Stimulated activated CD8-positive, alpha-beta memory T cell treated with anti-CD3 and anti-CD28 coated beads, Interleukin-15, amount 100 ng/mL, for 24 hours (primary cell): ENCODE measurements around the gene ELF1.

Experiments
- DNase-seq: peaks from one replicate; pipeline ENCODE4 v3.0.0-alpha.2; 2020; ENCODE audit warnings: low read depth

The ELF1 gene

DNA sequence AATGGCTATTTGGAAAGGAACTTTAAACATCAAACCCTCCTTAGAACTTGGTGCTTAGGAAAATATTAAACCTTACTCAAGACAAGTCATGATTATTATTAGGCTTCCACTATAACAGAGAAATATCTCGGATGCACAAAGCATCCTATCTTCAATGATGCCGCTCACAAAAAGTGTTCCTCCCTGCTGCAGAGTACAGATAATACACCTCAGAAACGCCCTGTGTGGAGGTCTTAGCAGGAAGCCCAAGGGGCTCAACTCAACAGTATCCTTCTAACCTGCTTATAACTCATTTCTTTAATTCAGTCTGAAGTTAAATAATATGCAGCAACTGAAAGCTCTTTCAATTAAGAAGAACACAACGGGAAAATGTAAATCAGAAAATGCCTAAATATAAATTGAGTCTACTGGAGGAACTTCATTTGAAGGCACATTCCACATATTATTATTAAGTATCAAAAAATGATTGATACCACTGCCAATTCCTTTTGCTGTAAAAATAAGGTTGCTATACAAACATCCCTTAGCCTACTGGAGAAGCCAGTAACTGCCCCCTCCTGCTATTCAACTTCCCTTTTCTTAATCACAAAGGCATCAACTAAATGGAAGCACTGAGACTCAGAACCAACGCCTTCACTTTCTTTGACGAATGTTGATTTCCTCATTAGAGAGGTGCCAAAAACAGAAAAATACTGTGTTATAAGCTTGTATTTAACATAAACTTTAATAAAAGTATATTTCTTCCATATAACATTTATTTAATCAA, 12.0 kb downstream of the ELF1 start:
- no peak for DNase-seq

GRCh38 chr13:41006306-41006705, 12.8 kb downstream of the ELF1 start:
- DNase-seq: no peak

GRCh38 chr13:41005704-41006103, 13.4 kb downstream of the ELF1 start:
- DNase-seq: no peak

DNA sequence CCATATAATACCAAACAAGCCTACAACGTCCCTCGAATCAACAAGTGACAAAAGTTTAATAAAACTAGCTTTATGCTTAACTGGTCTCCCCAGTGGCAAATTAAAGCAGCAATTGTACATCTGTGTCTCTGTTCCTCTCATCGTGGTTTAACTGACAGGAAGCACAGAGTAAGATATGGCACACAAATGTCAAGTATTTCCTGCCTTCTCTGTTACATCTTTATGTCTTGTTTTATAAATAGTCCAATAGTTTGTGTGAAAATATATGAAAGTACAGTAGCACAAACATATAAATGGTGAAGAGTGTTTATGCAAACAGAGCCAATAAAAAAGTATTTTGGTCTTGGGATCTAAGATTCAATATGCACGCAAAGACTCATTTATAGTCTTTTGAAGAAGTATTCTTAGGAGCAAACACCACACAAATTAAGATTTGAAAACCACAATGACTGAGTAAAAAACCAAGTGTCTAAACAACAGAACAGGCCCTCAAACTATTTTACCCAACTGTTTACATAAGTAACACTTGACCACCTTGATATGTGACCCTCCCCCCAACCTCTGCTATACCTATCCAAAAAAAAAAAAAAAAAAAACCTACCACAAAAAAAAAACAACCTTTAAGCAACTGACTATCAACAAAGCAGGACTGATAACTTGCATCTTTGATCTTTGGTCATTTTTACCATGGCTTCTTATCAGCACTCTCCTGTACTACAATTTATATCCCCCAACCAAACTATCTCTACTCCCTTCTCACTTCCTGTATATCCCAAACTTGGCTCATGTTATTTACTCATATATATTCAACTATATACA, 14.0 kb downstream of the ELF1 start:
- DNase-seq: no peak

GRCh38 chr13:41002606-41003005, 16.5 kb downstream of the ELF1 start:
- no peak for DNase-seq

- no peak for DNase-seq
These were observed 17.4 kb downstream of the ELF1 start for GRCh38 chr13:41001695-41002094.

DNA sequence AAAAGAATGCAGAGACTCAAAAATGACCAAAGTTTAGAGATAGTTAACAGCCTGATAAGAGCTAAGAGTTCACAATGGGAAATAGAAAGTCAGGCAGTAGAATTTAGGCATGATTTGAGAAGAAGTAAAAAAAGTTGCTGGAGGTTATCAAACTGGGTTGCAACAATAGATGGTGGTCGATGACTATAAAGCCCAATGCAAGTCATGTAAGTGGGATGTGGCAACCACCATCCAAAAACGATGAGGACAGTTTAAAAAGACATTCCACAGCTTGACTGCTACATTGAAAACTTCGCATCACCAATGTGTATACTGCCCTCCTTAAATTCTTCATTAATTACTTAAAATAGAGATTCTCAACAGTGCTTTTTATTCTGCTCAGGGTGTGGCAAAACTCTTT, 19.7 kb downstream of the ELF1 start:
- no peak for DNase-seq

DNA sequence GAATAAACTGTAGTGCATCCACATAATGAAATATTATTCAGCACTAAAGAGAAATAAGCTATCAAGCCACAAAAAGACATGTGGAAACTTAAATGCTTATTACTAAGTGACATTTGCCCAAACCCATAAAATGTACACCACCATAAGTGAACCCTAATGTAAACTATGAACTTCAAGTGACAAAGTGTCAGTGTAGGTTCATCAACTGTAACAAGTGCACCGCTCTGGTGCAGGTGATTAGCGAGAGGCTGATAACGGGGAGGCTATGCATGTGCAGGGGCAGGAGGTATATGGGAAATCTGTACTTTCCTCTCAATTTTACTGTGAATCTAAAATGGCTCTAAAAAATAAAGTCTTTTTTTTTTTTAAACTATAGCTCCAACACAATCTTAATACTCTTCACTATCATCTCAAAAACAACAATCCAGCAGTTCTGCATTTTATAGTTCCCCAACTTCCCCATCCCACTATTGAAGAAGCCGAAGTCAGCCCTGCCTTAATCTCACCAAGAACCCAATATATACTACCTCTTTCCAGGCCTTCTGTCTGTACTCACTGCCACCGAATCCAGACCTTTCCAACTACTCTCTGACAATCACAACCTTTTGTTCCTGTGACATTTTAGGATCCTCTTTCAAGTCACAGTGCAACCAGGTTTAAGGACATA, 22.6 kb downstream of the ELF1 start:
- no peak for DNase-seq

GRCh38 chr13:40995997-40996396, 23.1 kb downstream of the ELF1 start:
- no peak for DNase-seq

GRCh38 chr13:40994581-40995230, 24.4 kb downstream of the ELF1 start:
- DNase-seq: no peak

- DNase-seq: no peak
These were observed 25.1 kb downstream of the ELF1 start for GRCh38 chr13:40993987-40994386.

DNA sequence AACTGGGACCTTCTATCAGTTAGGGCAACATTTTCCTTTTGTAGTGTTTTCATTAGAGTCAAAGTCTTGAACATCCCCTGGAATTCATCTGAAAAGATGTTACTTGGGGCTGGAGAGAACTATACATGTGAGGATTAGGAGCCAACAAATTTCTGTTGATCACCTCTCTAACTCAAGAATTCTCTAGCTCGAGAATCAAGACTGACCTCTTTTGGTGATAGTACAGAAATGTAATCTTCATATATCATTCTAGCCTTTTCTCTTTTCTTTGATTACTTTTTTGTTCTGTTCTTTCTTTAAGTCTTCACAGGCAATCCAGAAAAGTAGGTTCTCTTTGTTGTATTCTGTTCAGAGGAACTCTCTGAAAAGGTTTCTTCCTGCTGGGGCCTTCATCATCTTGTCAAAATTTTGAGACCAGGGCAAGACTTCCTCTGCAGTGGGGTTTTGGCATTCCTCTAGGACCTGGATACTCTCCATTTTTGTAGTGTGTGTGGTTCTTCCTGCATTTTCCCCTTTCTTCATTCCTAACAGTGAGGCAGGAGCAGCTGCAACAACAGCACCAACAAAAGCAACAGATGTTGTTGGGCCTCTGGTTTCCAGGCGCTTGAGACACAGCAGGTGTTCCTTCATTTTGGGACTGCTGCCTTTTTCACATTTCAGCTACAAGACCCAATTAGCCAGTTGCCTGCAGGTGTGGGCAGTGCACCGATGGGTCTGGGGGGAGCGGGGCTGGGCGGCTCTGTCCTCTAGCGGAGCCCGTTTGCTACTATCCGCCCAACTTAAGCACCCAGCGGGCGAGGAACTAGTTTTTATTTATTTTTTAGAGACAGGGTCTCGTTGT, 26.2 kb downstream of the ELF1 start:
- no peak for DNase-seq

GRCh38 chr13:40987606-40988280, 31.4 kb downstream of the ELF1 start:
- no peak for DNase-seq

GRCh38 chr13:40986101-40986856, 32.8 kb downstream of the ELF1 start:
- DNase-seq: no peak

DNA sequence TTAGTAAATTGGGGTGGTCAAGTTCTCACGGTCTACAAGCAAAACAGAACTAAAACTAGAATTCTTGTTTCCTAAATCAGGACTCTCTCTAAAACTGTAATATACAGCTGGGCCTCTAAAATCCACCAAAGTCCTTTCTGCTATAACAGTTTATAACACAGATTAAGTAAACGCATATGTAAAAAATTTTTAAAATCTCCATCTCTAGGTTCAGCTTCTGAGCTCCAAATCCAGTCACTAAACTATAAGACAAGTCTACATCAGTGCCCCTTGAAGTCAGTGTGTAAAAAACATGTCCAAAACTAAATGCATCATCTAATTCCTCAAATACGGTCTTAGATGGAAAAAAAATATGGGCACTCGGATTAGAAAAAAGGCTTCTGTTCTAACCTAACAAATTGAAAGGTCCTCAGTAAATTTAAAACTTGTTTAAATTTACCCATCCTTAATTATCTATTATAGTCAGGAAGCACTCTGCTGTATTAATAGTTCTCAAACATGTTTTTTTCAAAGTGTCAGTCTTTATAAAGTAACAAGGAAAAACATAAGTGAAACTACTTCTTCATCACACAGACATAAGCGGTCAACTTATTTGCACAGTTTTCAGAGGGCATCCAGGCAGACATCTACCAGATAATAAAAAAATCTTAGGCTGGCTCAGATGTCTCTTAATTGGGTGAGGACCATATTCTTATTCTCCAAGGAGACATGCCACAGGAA, 33.6 kb downstream of the ELF1 start:
- DNase-seq: no peak

GRCh38 chr13:40984668-40985366, 34.3 kb downstream of the ELF1 start:
- no peak for DNase-seq

DNA sequence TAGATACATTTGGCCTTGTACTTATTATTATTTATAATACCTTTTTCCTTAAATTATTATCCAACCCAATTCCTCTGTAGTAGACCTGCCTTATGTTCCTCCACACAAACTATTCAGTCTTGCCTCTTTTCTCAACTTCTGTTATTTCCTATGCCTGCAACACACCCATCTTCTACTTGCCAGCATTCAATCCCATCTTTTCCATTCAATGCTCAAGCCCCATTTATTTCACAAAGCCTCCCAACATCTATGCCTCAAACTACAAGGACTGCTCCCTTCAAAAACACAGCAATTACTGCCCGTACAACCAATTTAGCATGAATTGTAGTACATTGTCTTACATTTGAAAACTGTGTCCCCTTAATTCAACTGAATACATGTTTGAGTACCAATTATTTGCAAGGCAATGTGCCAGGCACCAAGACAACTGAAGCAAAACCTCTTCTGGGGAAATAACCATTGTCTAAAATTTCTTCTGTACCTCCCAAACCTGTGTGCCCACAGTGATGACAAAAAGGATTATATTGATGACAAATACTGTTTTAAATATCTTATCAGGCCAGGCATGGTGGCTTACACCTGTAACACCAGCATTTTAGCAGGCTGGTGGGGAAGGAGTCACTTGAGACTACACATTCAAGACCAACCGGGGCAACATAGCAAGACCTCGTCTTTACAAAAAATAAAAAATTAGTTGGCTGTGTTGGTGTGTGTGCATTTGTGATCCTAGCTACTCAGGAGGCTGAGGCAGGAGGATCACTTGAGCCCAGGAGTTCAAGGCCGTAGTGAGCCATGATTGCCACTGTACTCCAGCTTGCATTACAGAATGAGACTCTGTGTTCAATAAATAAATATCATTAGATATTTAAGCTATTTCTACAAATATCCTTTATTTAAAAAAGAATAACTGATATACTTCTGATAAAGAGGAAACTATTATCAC, 35.1 kb downstream of the ELF1 start:
- DNase-seq: no peak

GRCh38 chr13:40983259-40983658, 35.9 kb downstream of the ELF1 start:
- DNase-seq: no peak
